Right lobe of liver (tissue), 4 donors: ENCODE results near the gene PLK1.

ENCODE experiments used
- POLR2A ChIP-seq: fragments of 450-650 bp; IDR thresholded peaks from one replicate; pipeline ENCODE4 v1.6.1; 2017; ENCODE audit warnings: antibody characterized with exemption, mild to moderate bottlenecking
- TF ChIP-seq, protein P1 (sequence below), 4 donors: fragments of 200-600 bp in 3 of 4; fragments of 450-650 bp in 1 of 4; IDR thresholded peaks; one replicate each; pipeline versions ENCODE4 v1.5.1 to v1.8.0; 2016 to 2022; ENCODE audit warnings: antibody characterized with exemption in 4 of 4, mild to moderate bottlenecking in 2 of 4
- donor health status: DM: no; HTN: no; CAD: no.
- donor health status: DM: no; HTN: no; CAD: no.
- donor health status: DM: no; HTN: yes; CAD: no.

DNA sequence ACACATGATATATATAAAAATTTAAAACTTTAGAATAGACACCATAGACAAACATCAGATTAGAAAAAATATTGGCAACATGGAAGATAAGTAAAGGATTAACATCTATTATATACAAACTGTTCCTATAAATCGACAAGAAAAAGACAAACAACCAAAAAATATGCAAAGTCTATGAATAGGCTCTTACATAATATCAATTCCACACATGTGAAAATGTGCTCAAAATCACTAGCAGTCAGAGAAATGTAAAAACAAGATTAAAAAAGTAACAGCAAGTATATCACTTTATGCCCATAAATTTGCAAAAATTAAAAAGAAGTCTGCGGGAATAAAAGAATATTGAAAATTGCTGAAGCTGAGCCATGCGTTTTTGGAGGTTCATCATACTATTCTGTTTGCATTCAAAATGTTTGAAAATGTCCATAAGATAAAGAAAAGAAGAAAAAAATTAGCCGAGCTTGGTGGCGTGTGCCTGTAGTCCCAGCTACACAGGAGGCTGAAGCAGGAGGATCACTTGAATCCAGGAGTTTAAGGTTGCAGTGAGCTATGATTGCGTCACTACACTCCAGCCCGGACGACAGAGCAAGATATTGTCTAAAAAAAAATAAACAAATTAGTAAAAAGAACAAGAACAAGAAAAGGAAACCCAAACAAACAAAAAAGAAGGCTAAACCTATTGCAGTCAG is 45.6 kb downstream of the PLK1 start:
- TF ChIP-seq, protein P1, sequence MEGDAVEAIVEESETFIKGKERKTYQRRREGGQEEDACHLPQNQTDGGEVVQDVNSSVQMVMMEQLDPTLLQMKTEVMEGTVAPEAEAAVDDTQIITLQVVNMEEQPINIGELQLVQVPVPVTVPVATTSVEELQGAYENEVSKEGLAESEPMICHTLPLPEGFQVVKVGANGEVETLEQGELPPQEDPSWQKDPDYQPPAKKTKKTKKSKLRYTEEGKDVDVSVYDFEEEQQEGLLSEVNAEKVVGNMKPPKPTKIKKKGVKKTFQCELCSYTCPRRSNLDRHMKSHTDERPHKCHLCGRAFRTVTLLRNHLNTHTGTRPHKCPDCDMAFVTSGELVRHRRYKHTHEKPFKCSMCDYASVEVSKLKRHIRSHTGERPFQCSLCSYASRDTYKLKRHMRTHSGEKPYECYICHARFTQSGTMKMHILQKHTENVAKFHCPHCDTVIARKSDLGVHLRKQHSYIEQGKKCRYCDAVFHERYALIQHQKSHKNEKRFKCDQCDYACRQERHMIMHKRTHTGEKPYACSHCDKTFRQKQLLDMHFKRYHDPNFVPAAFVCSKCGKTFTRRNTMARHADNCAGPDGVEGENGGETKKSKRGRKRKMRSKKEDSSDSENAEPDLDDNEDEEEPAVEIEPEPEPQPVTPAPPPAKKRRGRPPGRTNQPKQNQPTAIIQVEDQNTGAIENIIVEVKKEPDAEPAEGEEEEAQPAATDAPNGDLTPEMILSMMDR (IDR thresholded peaks at IDR 0.05), result no peak
- no peak for TF ChIP-seq POLR2A
